Effector memory CD4-positive, alpha-beta T cell (primary cell): ENCODE results near the gene DACT2.
"Not testable (repeated sequence)": the region's sequence is repeated elsewhere in the genome, so short reads cannot be mapped to it uniquely, and the experiment has no call there.

Experiments used
- DNase-seq, 3 donors: peaks; one replicate each; pipeline ENCODE4 v3.0.0-alpha.2; 2020
- H3K27ac ChIP-seq: 2 replicates; pipeline ENCODE4 v1.7.0; 2013; ENCODE audit warnings: mild to moderate bottlenecking, low read length, moderate library complexity; ENCODE audit not compliant: insufficient read depth, poor library complexity, severe bottlenecking
- H3K27me3 ChIP-seq: replicated peaks from 2 replicates; pipeline ENCODE4 v1.7.0; 2013; ENCODE audit warnings: mild to moderate bottlenecking, low read length; ENCODE audit not compliant: insufficient read depth, control insufficient read depth, poor library complexity, severe bottlenecking
- H3K36me3 ChIP-seq: 2 replicates; pipeline ENCODE4 v1.7.0; 2013; ENCODE audit warnings: mild to moderate bottlenecking, low read length, moderate library complexity; ENCODE audit not compliant: control insufficient read depth, insufficient read depth
- H3K4me1 ChIP-seq: 2 replicates; pipeline ENCODE4 v1.7.0; 2013; ENCODE audit warnings: low read length, mild to moderate bottlenecking; ENCODE audit not compliant: control insufficient read depth, insufficient read depth, poor library complexity, severe bottlenecking
- H3K4me3 ChIP-seq: 2 replicates; pipeline ENCODE4 v1.7.0; 2013; ENCODE audit warnings: low read length, low read depth, mild to moderate bottlenecking; ENCODE audit not compliant: insufficient read depth, poor library complexity, severe bottlenecking
- H3K9me3 ChIP-seq: 2 replicates; pipeline ENCODE4 v1.7.0; 2013; ENCODE audit warnings: mild to moderate bottlenecking, low read length, moderate library complexity; ENCODE audit not compliant: control insufficient read depth

The DACT2 gene

GRCh38 chr6:168283686-168284025 is 35.9 kb downstream of the DACT2 start:
- Histone ChIP-seq H3K4me3 (no peak overlapping the region), H3K27me3 (no peaks in the 10 kb centered on the region), H3K9me3 (no peaks in the 10 kb centered on the region), H3K36me3 (no peaks in the 10 kb centered on the region), H3K4me1 (no peaks in the 10 kb centered on the region), H3K27ac (no peak overlapping the region)
- DNase-seq, result no peak

- Histone ChIP-seq H3K4me1 (no peaks in the 10 kb centered on the region), H3K27ac (no peak overlapping the region), H3K4me3 (no peak overlapping the region), H3K9me3 (no peaks in the 10 kb centered on the region), H3K36me3 (no peaks in the 10 kb centered on the region), H3K27me3 (no peaks in the 10 kb centered on the region)
- DNase-seq, result no peak
Measured at GRCh38 chr6:168282985-168283685, 36.4 kb downstream of the DACT2 start.

- Histone ChIP-seq H3K27ac (no peak overlapping the region), H3K4me1 (no peaks in the 10 kb centered on the region), H3K36me3 (no peaks in the 10 kb centered on the region), H3K27me3 (no peaks in the 10 kb centered on the region), H3K9me3 (no peaks in the 10 kb centered on the region), H3K4me3 (no peak overlapping the region)
- no peak for DNase-seq
Measured at GRCh38 chr6:168281826-168282225, 37.8 kb downstream of the DACT2 start.

GRCh38 chr6:168281314-168281713 is 38.3 kb downstream of the DACT2 start:
- H3K27ac ChIP-seq, H3K27me3 ChIP-seq, H3K36me3 ChIP-seq, H3K4me3 ChIP-seq, DNase-seq, H3K9me3 ChIP-seq, H3K4me1 ChIP-seq: not testable (repeated sequence)

GRCh38 chr6:168280899-168281245 is 38.7 kb downstream of the DACT2 start:
- no peak overlapping the region for H3K4me3 ChIP-seq
- no peaks in the 10 kb centered on the region for H3K4me1 ChIP-seq
- H3K27ac ChIP-seq, result no peak overlapping the region
- H3K36me3 ChIP-seq, result no peaks in the 10 kb centered on the region
- no peaks in the 10 kb centered on the region for H3K9me3 ChIP-seq
- no peak for DNase-seq
- no peaks in the 10 kb centered on the region for H3K27me3 ChIP-seq

- Histone ChIP-seq H3K27me3 (no peaks in the 10 kb centered on the region), H3K4me1 (no peaks in the 10 kb centered on the region), H3K9me3 (no peaks in the 10 kb centered on the region), H3K36me3 (no peaks in the 10 kb centered on the region), H3K27ac (no peak overlapping the region), H3K4me3 (no peak overlapping the region)
- DNase-seq, result no peak
Measured at GRCh38 chr6:168280020-168280898, 39.3 kb downstream of the DACT2 start.

GRCh38 chr6:168279403-168279935 is 40.1 kb downstream of the DACT2 start:
- Histone ChIP-seq H3K9me3 (no peaks in the 10 kb centered on the region), H3K4me1 (no peaks in the 10 kb centered on the region), H3K27me3 (no peaks in the 10 kb centered on the region), H3K27ac (no peak overlapping the region), H3K4me3 (no peak overlapping the region), H3K36me3 (no peaks in the 10 kb centered on the region)
- DNase-seq, result no peak

GRCh38 chr6:168278904-168279303 is 40.7 kb downstream of the DACT2 start:
- Histone ChIP-seq H3K9me3 (no peaks in the 10 kb centered on the region), H3K36me3 (no peaks in the 10 kb centered on the region), H3K4me1 (no peaks in the 10 kb centered on the region), H3K27me3 (no peaks in the 10 kb centered on the region), H3K27ac (no peak overlapping the region), H3K4me3 (no peak overlapping the region)
- DNase-seq, result no peak

GRCh38 chr6:168277274-168277669 is 42.3 kb downstream of the DACT2 start:
- Histone ChIP-seq H3K9me3 (no peaks in the 10 kb centered on the region), H3K27me3 (no peaks in the 10 kb centered on the region), H3K36me3 (no peaks in the 10 kb centered on the region), H3K27ac (no peak overlapping the region), H3K4me1 (no peaks in the 10 kb centered on the region), H3K4me3 (no peak overlapping the region)
- no peak for DNase-seq

GRCh38 chr6:168276576-168277273 is 42.9 kb downstream of the DACT2 start:
- H3K4me3 ChIP-seq, result no peak overlapping the region
- no peak overlapping the region for H3K27ac ChIP-seq
- H3K9me3 ChIP-seq, result no peaks in the 10 kb centered on the region
- DNase-seq, result no peak
- H3K4me1 ChIP-seq, result no peaks in the 10 kb centered on the region
- H3K27me3 ChIP-seq, result no peaks in the 10 kb centered on the region
- no peaks in the 10 kb centered on the region for H3K36me3 ChIP-seq
